ENCODE measurements around the gene TEX47.

The TEX47 gene

GRCh38 chr7:88795553-88795952, at the start of gene TEX47:
Gene TEX47 (minus strand): TSS chr7:88795737. CDS start chr7:88794942, 795 bp downstream.
- no peak for DNase-seq (ENCODE audit: low read depth)

- DNase-seq (ENCODE audit: low read depth) = no peak
These were observed 49.6 kb upstream of the TEX47 start for GRCh38 chr7:88845091-88845490.

DNA sequence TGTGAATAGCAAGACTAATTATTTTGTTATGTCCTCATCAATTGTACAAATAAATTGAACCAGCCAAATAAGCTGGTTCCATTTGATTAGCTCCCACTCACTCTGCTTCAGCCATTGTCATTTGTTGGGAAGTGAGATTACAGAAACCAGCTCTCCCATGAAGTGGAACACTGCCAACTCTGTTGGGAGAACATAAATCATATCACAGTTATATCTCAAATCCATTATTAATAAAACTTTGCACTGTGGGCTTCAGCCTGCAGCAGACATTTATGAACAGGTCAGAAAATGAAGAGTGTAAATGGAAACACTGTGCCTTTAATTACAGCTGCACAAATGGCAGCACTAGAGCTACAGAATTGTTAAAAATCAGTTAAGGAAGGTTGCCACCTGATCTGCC, 46.7 kb upstream of the TEX47 start:
- no peak for DNase-seq (ENCODE audit: low read depth)

- no peak for DNase-seq (ENCODE audit: low read depth)
These were observed 39.7 kb upstream of the TEX47 start for GRCh38 chr7:88835147-88835728.

GRCh38 chr7:88826222-88826621, 30.7 kb upstream of the TEX47 start:
- DNase-seq (ENCODE audit: low read depth) = no peak

DNA sequence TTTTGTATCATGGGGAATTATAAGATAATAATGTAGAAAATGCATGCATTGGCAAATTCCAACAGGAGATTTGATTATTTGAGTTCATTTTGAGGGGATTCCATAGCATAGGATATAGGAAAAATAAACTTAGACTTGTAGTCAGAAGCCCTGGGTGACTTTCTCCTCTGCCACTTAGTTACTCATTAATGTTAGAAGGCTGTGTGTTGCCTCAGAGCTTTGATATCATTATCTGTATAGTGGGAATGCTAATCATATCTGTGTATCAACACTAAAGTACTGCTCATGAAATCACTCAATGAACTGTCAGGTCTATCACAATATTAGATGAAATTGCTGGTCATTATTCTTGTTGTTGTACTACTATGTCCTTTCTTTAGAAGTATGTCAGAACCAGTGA, 23.0 kb upstream of the TEX47 start:
- no peak for DNase-seq (ENCODE audit: low read depth)

- DNase-seq (ENCODE audit: low read depth) = no peak
These were observed 10.9 kb upstream of the TEX47 start for GRCh38 chr7:88806280-88807037.

GRCh38 chr7:88801046-88801445, 5.5 kb upstream of the TEX47 start:
- DNase-seq (ENCODE audit: low read depth) = no peak

DNA sequence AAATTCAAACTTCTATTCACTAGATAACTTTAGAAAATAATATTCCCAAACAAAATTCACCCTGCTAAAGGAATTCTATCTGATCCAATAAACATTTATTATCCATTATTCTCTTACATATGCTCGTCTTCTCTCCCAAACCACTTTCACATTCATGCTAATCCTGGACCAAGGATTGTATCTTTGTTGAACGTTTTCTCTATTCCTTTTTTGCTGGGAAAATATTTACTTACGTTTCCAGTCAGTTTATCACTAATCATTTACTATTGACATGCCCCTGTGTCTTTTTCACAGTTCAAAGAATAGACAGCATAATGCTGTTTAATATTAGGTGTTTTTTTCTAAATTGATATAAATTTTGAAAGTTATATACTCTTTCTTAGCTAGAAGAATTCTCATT, 3.2 kb downstream of the TEX47 start:
- DNase-seq (ENCODE audit: low read depth) = no peak

- no peak for DNase-seq (ENCODE audit: low read depth)
These were observed 3.6 kb downstream of the TEX47 start for GRCh38 chr7:88791891-88792290.

- no peak for DNase-seq (ENCODE audit: low read depth)
These were observed 6.0 kb downstream of the TEX47 start for GRCh38 chr7:88789480-88790064.

GRCh38 chr7:88787777-88788176, 7.8 kb downstream of the TEX47 start:
- no peak for DNase-seq (ENCODE audit: low read depth)

DNA sequence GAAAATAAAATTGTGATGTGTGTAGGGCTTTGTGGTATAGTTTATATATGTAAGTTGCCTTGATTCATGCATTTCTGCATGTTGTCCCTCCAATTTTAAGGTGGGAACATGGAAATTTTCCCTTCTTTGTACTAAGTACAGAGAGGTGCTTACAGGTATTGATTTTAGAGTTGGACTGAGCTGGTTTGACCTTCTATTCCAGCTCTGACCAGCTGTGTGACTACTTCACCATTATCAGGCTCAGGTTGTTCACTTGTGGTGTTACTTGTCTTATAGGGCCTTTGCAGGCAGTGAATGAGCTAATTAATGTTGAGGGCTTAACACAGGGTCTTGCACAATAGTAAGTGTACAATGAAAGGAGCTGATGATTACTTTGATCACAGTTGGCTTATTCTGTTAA, 19.7 kb downstream of the TEX47 start:
- DNase-seq (ENCODE audit: low read depth) = no peak

DNA sequence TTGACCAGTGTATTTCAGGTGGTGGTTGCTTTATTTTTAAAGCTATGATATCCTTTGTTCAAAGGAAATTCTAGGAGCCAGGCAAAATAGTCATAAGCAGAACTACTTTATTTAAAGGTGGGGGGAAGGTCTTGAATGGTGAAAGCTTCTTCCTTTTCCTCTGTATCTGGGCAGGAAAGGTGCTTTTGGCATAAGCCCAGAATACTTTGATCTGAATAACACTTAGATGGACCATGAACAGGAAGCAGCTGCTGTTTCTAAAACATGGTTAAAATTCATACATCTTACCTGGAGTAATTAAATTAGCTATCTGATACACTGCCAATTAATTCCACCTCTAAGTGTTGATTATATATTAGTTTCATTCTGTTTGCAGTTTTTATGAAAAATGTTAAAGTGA, 22.8 kb downstream of the TEX47 start:
- DNase-seq (ENCODE audit: low read depth) = no peak

DNA sequence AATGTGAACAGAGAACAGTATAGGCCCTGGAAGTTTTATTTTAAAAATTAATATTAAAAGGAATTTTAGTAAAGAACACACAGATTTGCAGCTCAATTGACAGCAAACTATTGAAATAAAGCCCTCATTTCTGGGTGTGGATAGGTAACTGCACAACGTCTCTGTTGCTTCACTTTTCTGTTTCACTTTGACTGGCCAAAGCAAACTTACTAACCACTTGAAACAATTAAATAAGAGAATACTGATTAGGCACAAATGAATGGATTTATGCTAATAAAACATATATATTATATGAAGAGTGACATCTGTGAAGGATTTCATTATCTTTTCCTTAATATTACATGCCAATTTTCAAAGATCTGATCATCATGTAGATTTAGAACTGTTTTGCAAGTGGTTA, 24.1 kb downstream of the TEX47 start:
- no peak for DNase-seq (ENCODE audit: low read depth)

DNA sequence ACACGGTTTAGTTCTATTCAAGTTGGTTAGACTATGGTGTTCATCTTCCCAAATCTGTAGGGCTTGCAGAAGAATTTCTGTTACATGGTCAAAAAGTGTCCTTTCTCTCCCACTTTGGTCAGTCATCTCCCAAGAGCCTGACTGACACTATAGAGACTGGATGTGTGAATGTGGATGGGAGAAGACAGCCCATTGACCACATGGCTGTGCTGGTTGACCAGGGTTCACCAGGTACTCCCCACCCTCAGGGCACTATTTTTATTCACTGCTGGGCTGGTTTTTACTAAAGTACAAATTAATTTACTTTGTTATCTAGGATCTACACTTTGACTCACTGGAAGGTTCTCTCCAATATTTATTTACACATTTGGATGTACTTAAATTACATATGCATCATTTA, 33.8 kb downstream of the TEX47 start:
- DNase-seq (ENCODE audit: low read depth) = no peak

DNA sequence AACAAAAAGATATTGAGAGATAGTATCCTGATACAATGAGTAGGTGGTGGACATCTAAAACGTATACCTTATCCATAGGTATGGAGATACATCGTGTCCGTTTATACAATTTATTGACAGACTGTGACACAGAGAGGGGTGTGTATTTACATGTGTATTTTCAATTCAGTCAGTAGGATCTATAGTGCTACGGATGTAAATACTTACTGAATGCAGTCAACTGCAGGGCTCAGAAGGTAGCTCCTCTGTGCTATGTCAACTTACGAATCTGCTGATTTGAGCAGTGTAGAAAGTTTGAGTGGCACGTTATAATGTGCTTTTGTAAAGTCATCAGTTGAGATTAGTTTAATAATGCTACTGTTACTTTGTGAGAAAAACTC, 35.4 kb downstream of the TEX47 start:
- no peak for DNase-seq (ENCODE audit: low read depth)

GRCh38 chr7:88759230-88760135, 36.1 kb downstream of the TEX47 start, which contains the start of gene ZNF804B:
Gene ZNF804B (plus strand): TSS chr7:88759700. CDS start chr7:88759977, 277 bp downstream.
- DNase-seq (ENCODE audit: low read depth) = no peak

GRCh38 chr7:88758381-88759229, 36.9 kb downstream of the TEX47 start:
- no peak for DNase-seq (ENCODE audit: low read depth)

GRCh38 chr7:88757371-88757770, 38.2 kb downstream of the TEX47 start:
- DNase-seq (ENCODE audit: low read depth) = no peak

- DNase-seq (ENCODE audit: low read depth) = no peak
These were observed 38.7 kb downstream of the TEX47 start for GRCh38 chr7:88756802-88757201.

All from HS-27A (cell line).